Activated T-cell treated with anti-CD3 and anti-CD28 coated beads, Interleukin-2, amount 50 U/mL, for 4 hours (primary cell): Measurements from ENCODE around the gene SDK1. TPM values are rescaled to one million over a fixed set of nuclear protein-coding genes. Genes with fewer than 3 reads are reported as not detected.
A peak's percentile ranks its signal among the peaks of the same experiment; 100 is the strongest.

Source experiments
- ATAC-seq, 2 donors: fragments of 200-7000 bp; cut with Tn5 transposase; one replicate each; pipeline ENCODE4 v1.10.0; 2021
- DNase-seq: peaks from one replicate; pipeline ENCODE4 v3.0.0-alpha.2; 2020
- H3K27me3 Mint-ChIP-seq: one replicate; pipeline ENCODE4 v1.8.0; 2021; ENCODE audit warnings: low read depth, mixed read lengths
- H3K36me3 Mint-ChIP-seq: one replicate; pipeline ENCODE4 v1.8.0; 2022; ENCODE audit warnings: mixed read lengths; ENCODE audit not compliant: insufficient read depth
- H3K4me1 Mint-ChIP-seq: one replicate; pipeline ENCODE4 v1.8.0; 2021; ENCODE audit warnings: low read depth, mixed read lengths
- H3K4me3 Mint-ChIP-seq: one replicate; pipeline ENCODE4 v1.8.0; 2021; ENCODE audit warnings: mild to moderate bottlenecking, moderate library complexity, mixed read lengths
- H3K9me3 Mint-ChIP-seq: one replicate; pipeline ENCODE4 v1.8.0; 2021; ENCODE audit warnings: mixed read lengths
- total RNA-seq, 3 donors: library from RNA; stranded (reverse); gene quantifications; one replicate each; pipeline ENCODE4 v1.2.1, GENCODE V29; 2021

SDK1 gene
- total RNA-seq, 3 donors from 2014 or later, result 0.05 to 0.79 (median 0.40) TPM

- no peak for ATAC-seq
These were observed 80.0 kb downstream of the SDK1 start for GRCh38 chr7:3380886-3381685.

GRCh38 chr7:3386423-3387190 lies 85.6 kb downstream of the SDK1 start:
- H3K36me3 Mint-ChIP-seq, result no peaks in the 10 kb centered on the region
- H3K4me3 Mint-ChIP-seq, result no peak overlapping the region
- no peak for ATAC-seq
- H3K27me3 Mint-ChIP-seq, result no peaks in the 10 kb centered on the region
- no peaks in the 10 kb centered on the region for H3K4me1 Mint-ChIP-seq
- no peaks in the 10 kb centered on the region for H3K9me3 Mint-ChIP-seq
- DNase-seq, result no peak

More at GRCh38 chr7:3380886-3381685, 80.0 kb downstream of the SDK1 start:
- H3K27me3 Mint-ChIP-seq, result peaks cover 16% of the 10 kb centered on the region
- no peaks in the 10 kb centered on the region for H3K36me3 Mint-ChIP-seq
- no peaks in the 10 kb centered on the region for H3K9me3 Mint-ChIP-seq
- no peak overlapping the region for H3K4me3 Mint-ChIP-seq
- DNase-seq, result no peak
- H3K4me1 Mint-ChIP-seq, result no peaks in the 10 kb centered on the region

GRCh38 chr7:3393862-3394261 lies 92.8 kb downstream of the SDK1 start:
- H3K9me3 Mint-ChIP-seq, result peaks cover 29% of the 10 kb centered on the region
- H3K4me3 Mint-ChIP-seq, result no peak overlapping the region
- H3K27me3 Mint-ChIP-seq, result peaks cover 10% of the 10 kb centered on the region
- ATAC-seq (no peak), DNase-seq (no peak)
- H3K4me1 Mint-ChIP-seq, result no peaks in the 10 kb centered on the region
- no peaks in the 10 kb centered on the region for H3K36me3 Mint-ChIP-seq

- H3K4me1 Mint-ChIP-seq, result no peaks in the 10 kb centered on the region
- DNase-seq, result no peak
- H3K36me3 Mint-ChIP-seq, result no peaks in the 10 kb centered on the region
- peaks cover 10% of the 10 kb centered on the region for H3K27me3 Mint-ChIP-seq
- no peak for ATAC-seq
- H3K9me3 Mint-ChIP-seq, result peaks cover 32% of the 10 kb centered on the region
- no peak overlapping the region for H3K4me3 Mint-ChIP-seq
These were observed 96.3 kb downstream of the SDK1 start for GRCh38 chr7:3397324-3397723.

- Mint-ChIP-seq H3K27me3 (peaks cover 13% of the 10 kb centered on the region), H3K4me3 (no peak overlapping the region), H3K36me3 (no peaks in the 10 kb centered on the region), H3K9me3 (peaks cover 24% of the 10 kb centered on the region), H3K4me1 (no peaks in the 10 kb centered on the region)
- DNase-seq, result no peak
- no peak for ATAC-seq
These were observed 98.8 kb downstream of the SDK1 start for GRCh38 chr7:3399858-3400257.

GRCh38 chr7:3404501-3404900 lies 103.4 kb downstream of the SDK1 start:
- no peak overlapping the region for H3K4me3 Mint-ChIP-seq
- H3K9me3 Mint-ChIP-seq, result no peaks in the 10 kb centered on the region
- DNase-seq, result no peak
- ATAC-seq, result no peak
- peaks cover 6% of the 10 kb centered on the region for H3K4me1 Mint-ChIP-seq
- H3K36me3 Mint-ChIP-seq, result no peaks in the 10 kb centered on the region
- H3K27me3 Mint-ChIP-seq, result peaks cover 9% of the 10 kb centered on the region

GRCh38 chr7:3408814-3409595 lies 108.0 kb downstream of the SDK1 start:
- ATAC-seq (peak; percentile 72 to 92), DNase-seq (no peak)
- Mint-ChIP-seq H3K4me1 (peaks cover 8% of the 10 kb centered on the region), H3K4me3 (no peak overlapping the region), H3K27me3 (peaks cover 7% of the 10 kb centered on the region), H3K36me3 (no peaks in the 10 kb centered on the region), H3K9me3 (no peaks in the 10 kb centered on the region)

GRCh38 chr7:3412871-3413270 lies 111.8 kb downstream of the SDK1 start:
- Mint-ChIP-seq H3K4me3 (no peak overlapping the region), H3K27me3 (peaks cover 6% of the 10 kb centered on the region), H3K9me3 (no peaks in the 10 kb centered on the region), H3K4me1 (peaks cover 8% of the 10 kb centered on the region), H3K36me3 (no peaks in the 10 kb centered on the region)
- no peak for DNase-seq
- ATAC-seq, result no peak

GRCh38 chr7:3415861-3416312 lies 114.8 kb downstream of the SDK1 start:
- H3K27me3 Mint-ChIP-seq, result peaks cover 3% of the 10 kb centered on the region
- H3K9me3 Mint-ChIP-seq, result no peaks in the 10 kb centered on the region
- no peaks in the 10 kb centered on the region for H3K4me1 Mint-ChIP-seq
- no peaks in the 10 kb centered on the region for H3K36me3 Mint-ChIP-seq
- no peak overlapping the region for H3K4me3 Mint-ChIP-seq
- ATAC-seq (no peak), DNase-seq (no peak)

- ATAC-seq, result no peak
These were observed 115.4 kb downstream of the SDK1 start for GRCh38 chr7:3416453-3416852.

GRCh38 chr7:3425087-3425486 lies 124.0 kb downstream of the SDK1 start:
- Mint-ChIP-seq H3K4me1 (no peaks in the 10 kb centered on the region), H3K4me3 (no peak overlapping the region), H3K9me3 (peaks cover 6% of the 10 kb centered on the region), H3K36me3 (no peaks in the 10 kb centered on the region), H3K27me3 (peaks cover 2% of the 10 kb centered on the region)
- ATAC-seq (no peak), DNase-seq (no peak)

More at GRCh38 chr7:3416453-3416852, 115.4 kb downstream of the SDK1 start:
- DNase-seq, result no peak
- Mint-ChIP-seq H3K4me1 (no peaks in the 10 kb centered on the region), H3K27me3 (peaks cover 3% of the 10 kb centered on the region), H3K4me3 (no peak overlapping the region), H3K9me3 (no peaks in the 10 kb centered on the region), H3K36me3 (no peaks in the 10 kb centered on the region)

GRCh38 chr7:3426064-3426463 lies 125.0 kb downstream of the SDK1 start:
- DNase-seq (no peak), ATAC-seq (no peak)
- Mint-ChIP-seq H3K4me3 (no peak overlapping the region), H3K9me3 (peaks cover 6% of the 10 kb centered on the region), H3K36me3 (no peaks in the 10 kb centered on the region), H3K27me3 (peaks cover 2% of the 10 kb centered on the region), H3K4me1 (no peaks in the 10 kb centered on the region)

GRCh38 chr7:3427957-3428356 lies 126.9 kb downstream of the SDK1 start:
- Mint-ChIP-seq H3K4me3 (no peak overlapping the region), H3K27me3 (no peaks in the 10 kb centered on the region), H3K4me1 (no peaks in the 10 kb centered on the region), H3K36me3 (no peaks in the 10 kb centered on the region), H3K9me3 (no peaks in the 10 kb centered on the region)
- ATAC-seq (peak in 1 of 2 donors; percentile 37), DNase-seq (no peak)

- H3K4me1 Mint-ChIP-seq, result no peaks in the 10 kb centered on the region
- no peak overlapping the region for H3K4me3 Mint-ChIP-seq
- H3K9me3 Mint-ChIP-seq, result no peaks in the 10 kb centered on the region
- DNase-seq, result no peak
- H3K36me3 Mint-ChIP-seq, result no peaks in the 10 kb centered on the region
- ATAC-seq, result no peak
- H3K27me3 Mint-ChIP-seq, result no peaks in the 10 kb centered on the region
These were observed 128.9 kb downstream of the SDK1 start for GRCh38 chr7:3429981-3430380.
